GM18502 (cell line): ENCODE results near the gene RAPGEF4.
A peak's percentile ranks its signal among the peaks of the same experiment; 100 is the strongest.

Experiments
- ATAC-seq: cut with Tn5 transposase; IDR thresholded peaks from one replicate; pipeline ENCODE4 v1.9.1; 2021; ENCODE audit warnings: mild to moderate bottlenecking; ENCODE audit not compliant: unreplicated experiment, poor library complexity

RAPGEF4 gene

DNA sequence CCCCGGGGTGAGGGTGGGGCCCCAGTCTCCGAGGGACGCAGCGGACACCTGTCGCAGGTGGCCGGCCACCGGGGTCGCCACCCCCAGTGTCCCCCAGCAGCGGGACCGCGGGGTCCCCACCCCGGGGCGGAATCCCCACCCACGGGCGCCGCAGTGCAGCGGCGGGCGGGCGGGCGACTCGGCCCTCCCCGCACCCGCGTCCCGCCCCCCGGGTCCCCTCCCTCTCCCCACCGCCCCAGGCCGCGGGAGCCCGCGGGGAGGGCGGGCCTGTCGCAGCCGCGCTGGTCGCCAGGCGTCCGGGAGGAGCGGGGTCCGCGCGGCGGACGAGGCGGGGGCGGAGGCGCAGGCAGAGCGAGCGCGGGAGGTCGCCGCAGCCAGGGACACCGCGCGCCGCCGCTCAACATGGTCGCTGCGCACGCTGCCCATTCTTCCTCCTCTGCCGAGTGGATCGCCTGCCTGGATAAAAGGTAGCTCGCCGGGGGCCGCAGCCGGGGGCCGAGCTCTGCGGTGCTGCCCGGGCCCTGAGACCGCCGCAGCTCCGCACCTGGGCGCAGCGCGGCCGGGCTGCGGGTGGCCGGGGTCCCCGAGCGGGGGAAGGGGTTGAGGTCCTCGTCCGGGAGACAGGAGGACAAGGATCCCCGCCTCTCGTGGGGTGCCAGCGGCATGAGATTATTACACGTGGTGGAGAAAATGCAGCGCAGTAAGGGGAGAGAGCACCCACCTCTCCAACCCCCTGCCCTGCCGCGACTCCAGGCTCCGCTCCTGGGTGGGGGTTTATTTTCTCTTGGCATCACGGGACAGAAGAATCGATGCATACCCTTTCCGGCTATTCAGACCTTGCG lies at the start of gene RAPGEF4:
RAPGEF4 (plus strand) TSS at position 264 of the 842 bp plus-strand sequence; CDS start at position 403, 139 bp downstream.
- ATAC-seq = no peak

DNA sequence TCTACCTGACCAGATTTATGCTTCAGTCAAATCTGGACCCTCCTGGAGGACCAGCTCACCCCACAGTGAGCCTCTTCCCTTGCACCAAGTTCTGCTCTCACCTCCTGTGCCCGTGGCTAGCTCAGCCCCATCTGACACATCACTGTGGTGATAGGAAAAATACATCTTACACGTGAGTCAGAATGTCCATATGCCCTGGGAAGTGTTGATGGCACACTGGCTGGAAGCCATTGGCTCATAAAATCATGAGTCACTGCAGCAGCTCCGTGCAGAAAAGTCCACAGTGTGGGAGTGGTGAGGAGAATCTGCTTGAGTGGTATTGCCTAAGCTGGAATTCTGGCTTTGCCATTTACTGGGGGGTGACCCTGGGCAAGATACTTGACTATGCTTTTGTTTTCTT lies 42.6 kb upstream of the RAPGEF4 start:
- no peak for ATAC-seq

DNA sequence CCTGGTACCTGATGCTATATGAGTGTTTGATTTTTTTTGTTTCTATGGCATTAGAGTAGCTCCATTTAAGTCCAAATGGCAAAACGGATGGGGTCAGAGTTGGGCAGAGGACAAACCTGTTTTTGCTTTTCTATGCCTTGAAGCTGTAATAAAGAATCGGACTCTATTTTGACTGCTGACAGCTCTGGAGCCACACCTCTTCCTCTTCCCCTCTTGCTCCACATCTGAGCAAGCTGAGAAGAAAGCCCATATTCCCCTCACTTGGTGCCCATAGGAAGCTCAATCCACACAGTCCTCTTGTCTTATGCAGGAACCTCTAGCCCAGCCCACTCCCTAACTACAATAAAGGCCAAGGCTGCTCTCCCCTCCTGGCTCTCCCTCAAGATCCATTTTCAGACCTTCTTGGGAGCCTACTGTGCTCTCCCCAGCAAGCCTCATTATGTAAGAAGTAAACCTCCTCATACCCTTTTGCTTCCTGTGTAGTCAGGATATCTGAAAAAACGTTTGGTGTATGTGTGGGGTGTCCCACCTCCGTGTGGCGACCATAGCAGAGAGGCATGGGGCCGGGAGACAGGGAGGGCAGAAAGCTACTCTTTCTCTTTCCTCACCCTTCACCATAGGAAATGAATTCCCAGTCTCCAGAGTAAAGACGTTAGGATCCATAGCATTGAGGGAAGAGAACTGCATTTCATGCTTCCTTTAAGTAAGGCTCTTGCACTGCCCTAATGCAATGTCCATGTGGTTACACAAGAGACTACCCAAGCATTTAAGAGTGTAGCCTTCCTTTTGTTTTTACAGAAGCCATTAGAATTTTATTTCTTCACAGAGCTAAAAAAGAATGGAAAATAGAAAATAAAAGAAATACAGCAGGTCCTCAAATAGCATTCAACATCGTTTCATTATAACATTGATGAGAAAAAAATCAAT lies 41.9 kb upstream of the RAPGEF4 start:
- no peak for ATAC-seq

DNA sequence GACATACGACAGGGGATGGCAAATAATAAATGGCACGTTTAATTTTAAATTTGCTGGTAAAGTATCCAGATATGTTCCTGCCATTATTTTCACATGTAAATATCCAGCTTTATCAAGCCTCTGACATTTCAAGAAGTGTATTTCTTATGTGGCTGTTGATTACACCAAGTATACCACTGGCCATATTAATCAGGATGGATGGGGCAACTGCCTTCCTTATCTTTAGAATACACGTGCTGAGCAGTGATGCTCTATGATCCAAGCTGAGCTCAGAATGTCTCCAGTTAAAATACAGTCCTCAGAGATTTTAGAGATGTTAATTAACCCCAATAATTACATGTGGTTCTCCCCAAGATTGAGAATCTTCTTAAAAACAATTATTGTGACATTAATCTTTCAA lies 38.3 kb upstream of the RAPGEF4 start:
- ATAC-seq = no peak

DNA sequence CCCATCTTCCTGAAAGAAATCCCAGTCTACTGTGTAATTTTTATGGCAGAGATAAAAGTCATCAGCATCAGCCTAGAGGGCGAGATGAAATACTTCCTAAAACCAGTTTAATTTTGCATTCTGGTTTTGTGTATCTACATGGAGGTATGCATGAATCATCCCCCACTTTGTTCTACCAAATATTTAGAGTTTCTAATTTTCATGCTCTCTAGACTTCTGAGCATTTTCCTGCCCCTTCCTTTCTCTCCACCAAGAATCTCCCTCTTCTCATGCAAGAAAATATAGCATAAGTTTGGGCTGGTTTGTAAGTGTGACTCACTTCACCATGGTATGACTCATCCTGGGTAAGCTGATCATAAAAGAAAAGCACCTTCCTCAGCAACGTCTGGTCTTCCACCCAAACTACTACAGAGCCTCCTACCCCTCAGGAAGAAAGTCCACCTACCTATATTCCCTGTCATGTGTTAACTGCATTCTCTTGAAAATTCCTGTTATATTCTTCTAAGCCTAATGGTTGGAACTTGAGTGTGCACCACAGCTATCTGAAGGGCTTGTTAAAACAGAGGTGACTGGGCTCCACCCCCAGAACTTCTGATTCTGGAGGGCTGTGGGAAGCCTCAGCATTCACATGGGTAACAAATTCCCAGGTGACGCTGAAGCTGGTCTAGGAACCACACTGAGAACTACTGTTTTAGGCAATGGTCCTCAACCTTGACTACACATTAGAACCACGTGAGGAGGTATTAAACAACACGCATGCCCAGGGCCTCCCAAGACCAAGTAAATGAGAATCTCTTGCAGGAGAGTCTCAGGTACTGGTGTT lies 37.4 kb upstream of the RAPGEF4 start:
- ATAC-seq = peak; percentile 68

DNA sequence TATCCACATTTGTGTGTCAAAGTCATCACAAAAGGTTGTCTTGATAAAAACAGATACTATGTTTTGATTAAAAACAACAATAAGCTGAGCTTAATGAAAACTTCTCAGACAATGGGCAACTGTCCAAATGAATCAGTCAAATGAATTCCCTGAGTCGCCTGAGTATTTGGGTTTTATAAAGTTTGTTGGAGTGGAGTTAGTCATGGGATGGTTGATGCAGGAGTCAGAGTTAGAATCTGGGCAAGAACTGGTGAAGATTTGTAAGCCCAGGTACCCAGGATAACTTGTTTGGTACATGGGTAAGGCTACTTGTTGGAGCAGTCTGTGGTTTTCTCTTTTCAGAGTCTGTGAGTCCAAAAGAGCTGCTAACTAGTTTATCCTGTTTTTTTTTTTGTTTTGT lies 34.4 kb upstream of the RAPGEF4 start:
- ATAC-seq = no peak

DNA sequence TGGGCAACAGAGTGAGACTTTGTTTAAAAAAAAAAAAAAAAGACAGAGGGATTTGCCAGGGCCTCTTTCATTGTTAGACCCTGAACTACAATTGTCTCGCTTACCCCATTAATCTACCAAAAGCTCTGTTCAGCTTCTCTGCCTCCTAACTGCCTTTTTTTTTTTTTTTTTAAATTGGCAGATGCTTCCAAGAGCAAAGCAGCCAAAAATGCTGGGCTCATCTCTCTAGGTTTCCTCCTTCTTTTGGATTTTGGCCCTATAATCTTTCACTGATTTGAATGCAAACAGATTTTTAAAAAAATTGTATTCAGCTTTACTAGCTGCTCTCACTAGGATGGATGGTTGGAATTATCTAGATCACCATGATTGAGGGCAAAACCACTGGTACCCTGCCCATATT lies 33.2 kb upstream of the RAPGEF4 start:
- no peak for ATAC-seq

DNA sequence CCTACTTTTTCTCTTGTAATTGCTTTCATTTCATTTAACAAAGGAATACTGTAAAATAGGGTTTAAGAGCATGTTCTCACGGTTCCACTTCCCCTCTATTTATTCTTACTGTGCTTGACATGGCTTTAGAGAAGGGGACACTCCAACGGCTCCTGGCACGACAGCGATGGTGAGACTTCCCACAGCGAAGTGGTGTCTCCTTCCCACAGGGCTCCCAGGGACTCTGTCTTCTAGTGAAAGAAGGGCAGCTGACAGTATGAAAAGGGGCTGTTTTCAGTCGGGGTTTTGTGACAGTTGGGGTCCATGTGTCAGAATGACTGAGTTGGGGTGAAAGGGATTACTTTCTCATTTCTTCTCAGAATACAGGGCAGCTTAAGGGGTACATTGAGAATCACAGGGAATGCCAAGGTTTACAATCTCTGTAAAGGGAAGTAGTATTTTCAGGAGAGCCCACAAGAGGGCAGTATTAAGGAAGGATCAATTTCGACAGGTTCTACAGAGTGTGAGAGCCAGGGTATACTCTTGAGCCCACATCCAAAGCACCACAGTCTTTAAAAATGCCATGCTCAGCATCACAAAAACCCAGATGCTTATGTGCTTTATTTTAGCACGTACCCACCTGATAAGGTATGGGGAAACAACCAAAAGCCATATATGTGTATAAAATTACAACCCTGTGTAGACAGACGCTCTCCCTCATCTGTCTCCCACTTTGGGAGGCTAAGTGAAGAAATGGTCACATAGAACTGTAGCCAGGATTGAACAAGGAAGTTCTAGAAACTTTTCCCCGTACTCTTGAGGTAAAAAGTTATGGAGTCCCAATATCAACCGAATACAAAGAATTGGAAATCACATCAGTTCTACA lies 31.3 kb upstream of the RAPGEF4 start:
- no peak for ATAC-seq

DNA sequence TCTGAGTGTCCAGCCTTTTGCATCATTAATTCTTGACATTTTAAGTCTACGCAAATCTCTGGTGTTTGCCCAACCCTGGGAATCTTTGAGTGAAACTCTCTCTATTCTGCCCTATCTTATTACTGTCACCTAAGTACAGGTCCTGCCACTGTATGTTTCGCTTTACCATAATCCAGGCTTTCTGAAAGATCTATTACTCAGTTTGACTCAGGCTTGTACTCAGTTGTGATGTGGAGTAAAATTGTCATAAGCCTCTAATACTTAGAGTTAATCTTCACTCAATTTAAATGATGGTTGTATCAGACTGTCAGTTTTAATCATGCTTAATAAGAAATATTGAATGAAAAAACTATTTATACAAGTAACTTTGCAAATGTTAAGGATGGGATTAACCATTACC lies 30.3 kb upstream of the RAPGEF4 start:
- ATAC-seq = no peak

DNA sequence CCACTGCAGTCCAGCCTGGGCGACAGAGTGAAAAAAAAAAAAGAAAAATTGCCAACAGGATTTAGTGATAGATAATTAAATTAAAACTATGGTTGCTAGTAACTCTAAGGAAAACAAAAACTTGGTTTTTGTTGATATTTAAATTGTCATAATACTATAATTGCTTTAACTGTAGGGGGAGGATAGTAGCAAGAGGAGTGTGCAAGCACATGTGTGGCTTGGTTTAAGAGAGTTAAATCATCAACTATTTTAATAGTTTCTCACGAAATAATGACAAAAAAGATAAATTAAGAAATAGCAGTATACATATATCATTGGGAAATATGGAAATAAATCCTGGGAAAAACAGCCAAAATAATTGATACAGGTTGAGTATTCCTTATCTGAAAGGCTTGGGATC lies 27.4 kb upstream of the RAPGEF4 start:
- no peak for ATAC-seq

DNA sequence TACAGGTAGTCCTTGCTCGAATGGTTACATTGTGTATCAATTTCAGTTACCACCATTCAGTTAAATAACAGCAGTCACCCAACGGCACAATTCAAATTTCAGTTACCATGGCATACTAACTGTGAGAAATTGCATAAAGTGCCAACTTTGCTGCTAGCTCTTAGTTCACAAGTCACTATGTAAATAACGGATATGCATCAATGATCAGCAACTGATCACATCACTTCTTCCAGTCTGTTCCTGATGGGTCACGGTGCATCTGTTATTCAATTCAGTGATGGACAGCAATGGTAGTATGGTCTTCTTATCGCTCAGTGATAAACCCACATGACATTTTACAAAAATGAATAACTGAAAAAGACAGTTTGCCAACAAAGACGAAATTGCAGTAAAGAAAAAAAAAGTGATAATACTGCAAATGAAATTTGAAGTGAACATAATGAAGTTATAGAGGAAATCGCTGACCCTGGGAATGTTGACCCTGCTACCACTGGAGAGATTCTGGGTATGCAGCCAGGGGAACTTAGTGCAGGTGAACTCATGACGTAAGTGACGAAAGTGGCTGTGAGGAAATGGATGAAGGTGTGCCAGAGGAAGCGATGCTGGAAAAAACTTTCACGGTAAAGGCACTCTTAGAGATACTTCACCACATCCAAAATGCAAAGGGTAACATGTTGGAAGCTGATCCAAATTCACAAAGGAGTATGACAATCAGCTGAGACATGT lies 25.9 kb upstream of the RAPGEF4 start:
- no peak for ATAC-seq

DNA sequence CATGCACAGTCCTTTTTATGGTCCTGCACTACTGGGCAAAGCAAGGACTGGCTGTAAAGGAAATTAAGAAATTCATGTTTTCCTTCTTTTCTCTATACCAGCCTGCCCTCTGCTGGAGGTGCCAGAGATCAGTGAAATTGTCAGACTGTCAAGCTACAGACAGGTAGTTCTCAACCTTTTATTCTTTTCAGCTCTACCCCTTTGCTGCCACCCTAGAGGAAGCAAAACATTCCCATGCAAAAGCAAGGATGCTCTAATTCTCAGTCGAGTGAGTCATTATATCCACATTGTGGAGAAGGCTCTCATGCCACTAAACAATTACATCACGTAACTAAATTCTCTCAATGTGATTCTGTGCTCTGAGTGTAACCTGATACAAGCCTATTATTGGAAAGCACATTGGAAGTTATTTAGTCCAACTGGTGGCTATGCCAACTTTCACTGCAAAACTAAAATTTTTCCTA lies 25.0 kb upstream of the RAPGEF4 start:
- ATAC-seq = no peak

DNA sequence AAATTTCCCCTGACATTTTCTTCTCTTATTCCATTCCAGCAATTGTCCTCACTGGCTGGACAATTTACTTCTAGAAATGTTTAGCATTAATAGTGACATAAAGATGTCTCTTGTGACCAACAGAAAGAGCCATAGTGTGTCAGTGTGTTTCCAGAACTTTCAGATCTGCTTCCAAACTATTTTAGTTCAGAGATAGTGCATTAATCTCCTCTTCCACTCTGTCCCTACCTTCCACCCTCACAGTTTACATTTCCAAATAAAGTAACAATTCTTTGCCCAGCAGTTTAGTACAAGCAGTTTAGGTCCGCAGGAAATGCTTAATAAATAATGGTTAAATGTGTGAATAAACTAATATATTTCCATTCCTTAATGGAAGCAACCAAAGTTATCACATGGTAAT lies 24.5 kb upstream of the RAPGEF4 start:
- ATAC-seq = no peak

DNA sequence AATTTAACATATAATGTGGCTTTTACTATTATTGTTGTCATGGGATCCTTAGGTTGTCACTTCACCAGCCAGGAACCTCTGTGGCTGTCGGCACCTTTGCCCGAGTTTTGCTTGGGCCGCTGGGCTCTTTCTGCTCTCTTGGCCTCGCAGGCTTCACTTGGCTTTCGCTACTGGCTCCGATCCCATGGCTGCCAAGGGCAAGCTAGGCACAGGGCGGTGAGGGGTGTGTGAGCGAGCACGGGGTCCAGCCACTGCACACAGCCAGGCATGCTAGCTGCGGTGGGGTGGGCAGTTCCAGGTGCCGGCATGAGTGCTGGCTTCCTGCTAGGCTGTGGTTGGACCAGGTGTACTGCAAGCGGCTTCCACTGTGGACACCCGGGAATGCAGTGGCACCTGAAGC lies 23.4 kb upstream of the RAPGEF4 start:
- ATAC-seq = no peak

DNA sequence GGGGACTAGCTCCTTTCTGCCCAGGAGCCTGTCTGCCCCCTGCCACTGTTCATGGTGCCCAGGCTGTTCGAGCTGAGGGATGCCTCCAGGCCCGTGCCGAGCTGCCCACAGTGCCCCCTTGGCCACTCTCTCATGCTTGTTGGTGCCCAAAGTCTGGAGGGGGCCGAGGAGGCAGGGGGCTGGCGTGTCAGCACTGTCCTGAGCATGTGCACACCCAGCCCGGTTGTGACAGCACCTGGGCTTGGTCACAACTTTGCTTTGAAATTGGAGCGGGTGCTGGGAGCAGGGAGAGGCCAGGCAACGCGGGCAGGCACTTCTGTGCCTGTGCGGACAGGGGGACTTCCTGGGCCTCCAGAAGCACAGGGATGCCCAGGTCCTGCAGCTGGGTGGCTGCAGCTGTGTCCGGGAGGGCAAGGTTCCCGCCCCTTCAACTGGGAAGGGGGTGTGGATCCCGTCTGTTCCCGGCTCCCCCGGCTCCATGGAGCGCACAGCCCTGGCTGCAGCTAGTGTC lies 22.2 kb upstream of the RAPGEF4 start:
- no peak for ATAC-seq

DNA sequence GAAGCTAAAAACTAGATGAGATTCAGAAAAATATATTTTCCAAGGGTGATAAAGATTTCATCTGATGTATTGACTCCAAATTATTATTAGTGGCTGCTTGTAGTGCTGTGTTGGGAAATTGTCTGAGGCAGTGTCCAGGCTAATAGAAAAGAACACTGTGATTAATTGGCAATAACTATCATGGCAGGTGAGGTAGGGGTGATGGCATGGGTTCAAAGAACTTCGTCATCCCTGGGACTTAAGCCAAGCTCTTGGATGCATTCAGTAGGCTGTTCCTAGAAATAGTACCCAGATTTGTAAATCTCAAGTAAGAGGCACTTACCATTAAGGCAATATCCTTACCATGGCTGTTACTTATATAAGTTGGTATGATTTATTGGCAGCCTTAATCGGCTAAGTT lies 13.2 kb upstream of the RAPGEF4 start:
- ATAC-seq = no peak

DNA sequence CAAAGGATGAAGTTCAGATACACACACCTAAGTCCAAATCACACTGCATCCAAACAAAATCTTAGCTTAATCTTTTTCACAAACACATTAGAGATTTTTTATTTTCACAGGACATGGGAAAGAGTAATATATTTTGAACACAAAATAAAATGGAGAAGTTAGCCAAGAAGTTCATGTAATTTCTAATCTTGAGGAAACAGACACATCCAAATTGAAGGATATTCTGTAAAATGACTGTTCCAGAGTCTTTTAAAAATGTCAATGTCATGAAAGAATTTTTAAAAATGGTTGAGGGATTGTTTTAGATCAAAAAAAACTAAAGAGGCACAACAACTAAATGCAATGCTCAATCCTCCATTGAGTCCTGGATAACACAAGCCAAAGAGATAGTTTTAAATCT lies 12.4 kb upstream of the RAPGEF4 start:
- ATAC-seq = no peak

DNA sequence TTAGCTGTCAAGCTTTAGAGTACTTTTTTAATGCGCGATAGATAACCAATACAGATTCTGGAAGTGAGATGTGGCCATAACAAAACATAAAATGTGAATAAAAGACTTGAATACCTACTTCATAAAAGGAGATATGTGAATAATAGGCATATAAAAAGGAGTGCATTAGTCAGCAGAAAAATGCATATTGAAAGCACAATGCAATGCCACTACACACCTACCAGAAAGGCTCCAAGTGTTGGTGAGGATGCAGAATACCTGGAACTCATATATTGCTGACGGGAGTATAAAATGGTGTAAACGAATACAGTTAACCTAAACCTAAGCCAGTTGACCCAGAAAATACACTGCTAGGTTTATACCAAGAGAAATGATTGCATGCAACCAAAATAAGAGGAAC lies 10.9 kb upstream of the RAPGEF4 start:
- no peak for ATAC-seq

DNA sequence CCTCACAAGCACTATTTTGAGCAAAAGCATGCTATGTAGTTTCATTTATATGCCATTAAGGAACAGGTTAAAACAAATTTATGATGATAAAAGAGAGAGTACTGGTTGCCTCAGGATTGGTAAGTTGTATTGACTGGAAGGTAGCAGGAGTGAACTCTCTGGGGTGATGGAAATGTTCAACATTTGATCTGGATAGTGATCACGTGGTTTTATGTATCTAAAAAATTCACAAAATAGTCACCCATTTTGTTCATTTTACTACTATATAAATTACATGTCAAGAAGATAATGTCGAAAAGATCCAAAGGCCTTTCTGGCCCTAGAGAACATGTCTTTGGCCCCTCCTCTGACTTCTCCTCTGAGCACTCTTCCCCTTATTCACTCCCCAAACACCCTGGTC lies 10.4 kb upstream of the RAPGEF4 start:
- no peak for ATAC-seq
